Measurements from ENCODE around the gene KLHDC7B.

The KLHDC7B gene

DNA sequence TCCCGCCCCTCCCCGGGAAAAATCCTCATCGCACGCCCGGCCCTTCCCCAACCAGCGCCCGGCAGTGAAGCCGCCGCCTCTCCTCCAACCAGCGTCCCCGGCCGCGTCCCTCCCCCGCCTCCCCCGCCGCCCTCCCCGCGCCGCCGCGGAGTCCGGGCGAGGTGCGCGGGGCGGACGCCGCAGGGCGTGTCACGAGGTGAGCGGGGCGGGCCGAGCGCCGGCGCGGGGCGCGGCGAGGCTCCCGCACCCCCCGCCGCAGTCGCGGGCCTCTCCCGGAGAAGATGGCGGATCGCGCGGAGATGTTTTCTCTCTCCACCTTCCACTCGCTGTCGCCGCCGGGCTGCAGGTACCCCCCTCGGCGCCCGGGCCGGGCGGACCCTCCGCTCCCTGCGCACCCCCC is 54.8 kb downstream of the KLHDC7B start, which contains the start of gene MAPK8IP2:
Gene MAPK8IP2, plus strand, starts transcription at position 256 of the 400 bp plus-strand sequence. Its CDS starts 26 bp downstream, at position 282.
- DNase-seq (ENCODE audit: low read depth), result no peak
- no peak for TF ChIP-seq CTCF (IDR thresholded peaks at IDR 0.05; ENCODE audit: low read length, missing control alignments)
- peak within 1 kb of the TSS; percentile 19 for H3K4me3 ChIP-seq (replicated peaks; ENCODE audit: low read depth, low read length)
